Caco-2 (cell line): ENCODE measurements around the gene GRIA4. TPM values are rescaled to one million over a fixed set of nuclear protein-coding genes. Genes with fewer than 3 reads are reported as not detected.

ENCODE experiments used
- Bru-seq: library from RNA; stranded (reverse); fragments of 400-500 nt; gene quantifications from one replicate; lab custom pipeline; 2021; lab: Mats Ljungman, UMichigan
- BruChase-seq, 2 experiments: library from RNA; stranded (reverse); fragments of 400-500 nt; gene quantifications; one replicate each; lab custom pipeline; 2021; lab: Mats Ljungman, UMichigan
- BruUV-seq: library from RNA; stranded (reverse); fragments of 400-500 nt; replicated peaks from 2 replicates; lab custom pipeline; 2021; lab: Mats Ljungman, UMichigan
- CTCF ChIA-PET: fragments of 300-600 bp; sonication (Branson Sonifier 250); formaldehyde crosslinking; loops from one replicate; lab custom pipeline; 2022; ENCODE audit warnings: antibody characterized with exemption; lab: Charles Lee
- POLR2A ChIA-PET: fragments of 300-600 bp; sonication (Branson Sonifier 250); formaldehyde crosslinking; loops from one replicate; lab custom pipeline; 2022; ENCODE audit warnings: antibody characterized with exemption; lab: Charles Lee
- DNase-seq, 2 experiments: peaks; one replicate each; pipeline versions ENCODE4 v3.0.0 to v3.0.0-alpha.2; 2020 to 2022
- H3K27me3 ChIP-seq: replicated peaks from 2 replicates; pipeline ENCODE4 v1.6.0; 2011; ENCODE audit warnings: low read length; ENCODE audit not compliant: control insufficient read depth, insufficient read depth
- H3K36me3 ChIP-seq: 2 replicates; pipeline ENCODE4 v1.5.1; 2011; ENCODE audit warnings: low read length; ENCODE audit not compliant: control insufficient read depth, insufficient read depth
- H3K4me1 ChIP-seq: fragments of 250-450 bp; sonication (Bioruptor Pico); 2 replicates; pipeline ENCODE4 v1.5.1; 2020; ENCODE audit warnings: mild to moderate bottlenecking
- H3K4me3 ChIP-seq: 2 replicates; pipeline ENCODE4 v1.5.1; 2011; ENCODE audit warnings: low read depth, mild to moderate bottlenecking, control low read depth, low read length
- H3K9me3 ChIP-seq: fragments of 250-450 bp; sonication (Bioruptor Pico); 2 replicates; pipeline ENCODE4 v1.5.1; 2020; ENCODE audit warnings: mild to moderate bottlenecking, moderate library complexity
- H3K27ac Mint-ChIP-seq: one replicate; pipeline ENCODE4 v1.8.0; 2022; ENCODE audit warnings: mixed read lengths; ENCODE audit not compliant: unreplicated experiment
- H3K27me3 Mint-ChIP-seq: one replicate; pipeline ENCODE4 v1.8.0; 2022; ENCODE audit warnings: mixed read lengths; ENCODE audit not compliant: insufficient read depth, unreplicated experiment
- H3K36me3 Mint-ChIP-seq: one replicate; pipeline ENCODE4 v1.8.0; 2022; ENCODE audit warnings: mild to moderate bottlenecking, mixed read lengths; ENCODE audit not compliant: insufficient read depth, unreplicated experiment
- H3K4me1 Mint-ChIP-seq: one replicate; pipeline ENCODE4 v1.8.0; 2022; ENCODE audit warnings: low read depth, mixed read lengths; ENCODE audit not compliant: unreplicated experiment
- H3K4me3 Mint-ChIP-seq: one replicate; pipeline ENCODE4 v1.8.0; 2022; ENCODE audit warnings: mild to moderate bottlenecking, moderate library complexity, mixed read lengths; ENCODE audit not compliant: unreplicated experiment
- H3K9me3 Mint-ChIP-seq: one replicate; pipeline ENCODE4 v1.8.0; 2022; ENCODE audit warnings: mixed read lengths; ENCODE audit not compliant: unreplicated experiment
- intact Hi-C: fragments of 100-400 bp; cut with micrococcal nuclease; formaldehyde crosslinking; loops from one replicate; pipeline ENCODE4 v1.10.0; 2022; ENCODE audit not compliant: unreplicated experiment
- long read RNA-seq: library from polyadenylated mRNA; stranded (forward); transcript quantifications from one replicate; pipeline ENCODE4 v2.0.0, GENCODE V29; 2022
- total RNA-seq: library from RNA; stranded (reverse); gene quantifications from 2 replicates; pipeline ENCODE4 v1.2.3, GENCODE V29; 2022
- TF ChIP-seq, protein P1 (sequence below), 2 experiments: fragments of 200-600 bp in 1 of 2; IDR thresholded peaks; 1 replicate in 1 of 2; 2 replicates in 1 of 2; pipeline versions ENCODE4 v1.5.1 to v1.8.0; 2011 to 2022; ENCODE audit warnings: antibody characterized with exemption in 1 of 2, control low read depth in 1 of 2, inconsistent platforms in 1 of 2, low read depth in 1 of 2, low read length in 1 of 2, mild to moderate bottlenecking in 1 of 2, moderate library complexity in 1 of 2; ENCODE audit not compliant: insufficient read depth in 1 of 2, severe bottlenecking in 1 of 2, unreplicated experiment in 1 of 2

The GRIA4 gene
- total RNA-seq: not detected in 2 replicates
- percentile 0 among the genes with signal in this experiment for Bru-seq, nascent RNA
- BruChase-seq, experiment 1, labeled RNA remaining after a 2-hour chase: percentile 2 among the genes with signal in this experiment
- BruChase-seq, experiment 2, labeled RNA remaining after a 6-hour chase: percentile 0 among the genes with signal in this experiment
- long read RNA-seq: 0 reads

DNA sequence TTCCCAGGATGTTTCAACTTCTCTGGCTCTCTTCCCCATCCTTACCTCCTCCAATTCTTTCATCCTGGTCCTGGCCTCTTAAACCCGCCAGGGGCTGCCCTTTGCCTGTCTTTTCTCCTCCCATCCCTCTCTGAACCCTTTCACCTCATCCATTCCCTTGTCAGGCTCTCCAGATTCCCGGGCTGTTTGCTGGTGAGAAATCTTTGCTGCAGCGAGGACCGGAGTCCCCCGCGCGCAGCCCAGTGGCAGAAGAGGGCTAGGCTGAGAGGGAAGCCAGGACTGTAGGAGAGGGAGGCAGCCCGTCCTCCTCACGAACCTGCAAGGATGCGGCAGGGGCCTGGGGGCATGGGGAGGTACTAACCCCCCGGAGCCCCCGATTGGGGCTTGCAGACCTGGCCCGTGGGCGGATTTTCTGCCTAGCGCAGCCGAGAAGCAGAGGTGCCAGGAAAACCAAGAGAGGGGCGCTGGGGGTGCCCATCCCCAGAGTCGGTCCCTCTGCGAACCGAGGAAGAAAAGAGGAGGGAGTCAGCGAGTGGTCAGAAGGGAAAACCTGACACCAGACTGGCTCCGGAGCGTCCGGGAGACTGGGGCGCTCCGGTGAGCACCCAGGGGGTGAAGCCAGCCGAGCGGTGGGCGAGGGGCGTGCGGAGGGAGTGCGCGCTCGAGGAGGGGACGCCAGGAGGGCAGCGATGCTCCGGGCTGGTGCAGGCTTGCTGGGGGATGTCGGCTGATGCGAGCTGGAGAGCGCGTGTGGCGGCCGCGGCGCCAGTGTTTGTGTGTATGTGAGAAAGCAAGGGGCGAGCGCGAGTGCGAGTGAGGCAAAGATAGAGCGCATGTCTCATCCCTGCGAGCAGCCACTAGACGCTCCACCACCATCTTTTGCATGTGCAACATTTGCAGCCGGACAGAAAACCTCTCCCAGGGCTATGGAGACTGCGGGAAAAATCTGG, at the start of gene GRIA4:
GRIA4 (plus strand) TSS at position 242 of the 950 bp plus-strand sequence. CDS start 925 bp downstream, outside the sequence.
- intact Hi-C loops: loop anchor here (1.0 kb wide), 1 partner anchor 252 kb away; no protein-coding TSS in a partner anchor
- Histone ChIP-seq H3K36me3 (no peaks in the 10 kb centered on the region), H3K27me3 (no peaks in the 10 kb centered on the region), H3K4me1 (no peaks in the 10 kb centered on the region), H3K4me3 (no peak within 1 kb of the TSS), H3K9me3 (no peaks in the 10 kb centered on the region)
- no peaks in the 10 kb centered on the region for H3K9me3 Mint-ChIP-seq
- H3K27me3 Mint-ChIP-seq: peaks cover 3% of the 10 kb centered on the region
- CTCF ChIA-PET: no interaction called here
- TF ChIP-seq, protein P1, sequence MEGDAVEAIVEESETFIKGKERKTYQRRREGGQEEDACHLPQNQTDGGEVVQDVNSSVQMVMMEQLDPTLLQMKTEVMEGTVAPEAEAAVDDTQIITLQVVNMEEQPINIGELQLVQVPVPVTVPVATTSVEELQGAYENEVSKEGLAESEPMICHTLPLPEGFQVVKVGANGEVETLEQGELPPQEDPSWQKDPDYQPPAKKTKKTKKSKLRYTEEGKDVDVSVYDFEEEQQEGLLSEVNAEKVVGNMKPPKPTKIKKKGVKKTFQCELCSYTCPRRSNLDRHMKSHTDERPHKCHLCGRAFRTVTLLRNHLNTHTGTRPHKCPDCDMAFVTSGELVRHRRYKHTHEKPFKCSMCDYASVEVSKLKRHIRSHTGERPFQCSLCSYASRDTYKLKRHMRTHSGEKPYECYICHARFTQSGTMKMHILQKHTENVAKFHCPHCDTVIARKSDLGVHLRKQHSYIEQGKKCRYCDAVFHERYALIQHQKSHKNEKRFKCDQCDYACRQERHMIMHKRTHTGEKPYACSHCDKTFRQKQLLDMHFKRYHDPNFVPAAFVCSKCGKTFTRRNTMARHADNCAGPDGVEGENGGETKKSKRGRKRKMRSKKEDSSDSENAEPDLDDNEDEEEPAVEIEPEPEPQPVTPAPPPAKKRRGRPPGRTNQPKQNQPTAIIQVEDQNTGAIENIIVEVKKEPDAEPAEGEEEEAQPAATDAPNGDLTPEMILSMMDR (IDR thresholded peaks at IDR 0.05; ENCODE audit: insufficient read depth in 1 of 2, low read depth in 1 of 2, low read length in 1 of 2, severe bottlenecking in 1 of 2, unreplicated experiment in 1 of 2): no peak
- no peaks in the 10 kb centered on the region for H3K36me3 Mint-ChIP-seq
- POLR2A ChIA-PET: no interaction called here
- no peak for DNase-seq
- no TSS peak for BruUV-seq
- no peaks in the 10 kb centered on the region for H3K4me1 Mint-ChIP-seq
- no peak within 1 kb of the TSS for H3K27ac Mint-ChIP-seq
- no peak within 1 kb of the TSS for H3K4me3 Mint-ChIP-seq

DNA sequence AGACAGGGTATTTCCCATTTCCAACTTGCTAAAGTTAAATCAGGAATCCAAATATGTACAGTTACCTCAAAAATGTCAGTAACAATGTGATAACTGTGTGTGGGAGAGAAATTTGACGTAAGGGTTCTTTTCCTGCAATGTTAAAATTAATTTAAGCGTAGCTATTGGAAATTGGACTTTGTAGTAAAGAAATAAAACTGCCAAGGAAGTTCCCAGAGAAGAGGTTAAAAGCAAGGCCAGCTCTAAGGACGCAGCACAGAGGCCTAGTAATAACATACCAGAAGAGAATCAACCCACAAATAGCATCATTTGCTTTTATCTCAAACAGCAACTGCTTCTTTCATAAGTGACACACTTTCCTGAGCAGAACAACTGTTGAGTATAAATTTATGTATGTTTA, 36.8 kb upstream of the GRIA4 start:
- CTCF ChIA-PET: no interaction called here
- no peak overlapping the region for H3K27ac Mint-ChIP-seq

DNA sequence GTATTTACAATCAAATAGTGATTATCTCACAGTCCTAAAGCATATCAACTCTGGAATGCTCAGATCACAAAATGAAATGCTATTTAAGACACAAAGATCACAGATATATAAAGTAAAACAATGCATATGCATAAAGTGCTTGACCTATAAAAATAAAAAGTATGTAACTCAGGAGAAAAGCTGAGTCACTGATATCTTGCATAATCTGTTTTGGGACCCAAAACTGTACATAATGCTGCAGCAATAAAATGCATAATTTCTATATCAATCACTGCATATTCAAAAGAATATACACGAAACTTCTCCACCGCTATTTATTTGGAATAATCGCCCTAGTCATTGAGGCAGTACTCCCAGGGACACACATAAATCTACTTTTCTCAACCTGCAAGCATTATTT, 34.9 kb upstream of the GRIA4 start:
- no peak for DNase-seq
- H3K36me3 Mint-ChIP-seq: no peaks in the 10 kb centered on the region
- intact Hi-C loops: loop anchor here (10.0 kb wide), 1 partner anchor 260 kb away; no protein-coding TSS in a partner anchor
- H3K27me3 ChIP-seq: no peaks in the 10 kb centered on the region
- no peaks in the 10 kb centered on the region for H3K27me3 Mint-ChIP-seq
- no peak overlapping the region for H3K4me3 Mint-ChIP-seq
- no peak overlapping the region for H3K4me3 ChIP-seq
- H3K9me3 Mint-ChIP-seq: no peaks in the 10 kb centered on the region
- ChIA-PET POLR2A (no interaction called here), CTCF (no interaction called here)
- H3K4me1 Mint-ChIP-seq: no peaks in the 10 kb centered on the region
- H3K9me3 ChIP-seq: no peaks in the 10 kb centered on the region
- no TSS peak for BruUV-seq
- H3K36me3 ChIP-seq: no peaks in the 10 kb centered on the region
- H3K27ac Mint-ChIP-seq: no peak overlapping the region
- H3K4me1 ChIP-seq: no peaks in the 10 kb centered on the region
- TF ChIP-seq, protein P1 (IDR thresholded peaks at IDR 0.05; ENCODE audit: insufficient read depth in 1 of 2, low read depth in 1 of 2, low read length in 1 of 2, severe bottlenecking in 1 of 2, unreplicated experiment in 1 of 2): no peak

More for the DNA sequence above, 36.8 kb upstream of the GRIA4 start:
- Mint-ChIP-seq H3K4me3 (no peak overlapping the region), H3K4me1 (no peaks in the 10 kb centered on the region), H3K27me3 (no peaks in the 10 kb centered on the region), H3K36me3 (no peaks in the 10 kb centered on the region), H3K9me3 (no peaks in the 10 kb centered on the region)
- H3K27me3 ChIP-seq: no peaks in the 10 kb centered on the region
- no peaks in the 10 kb centered on the region for H3K9me3 ChIP-seq
- no peaks in the 10 kb centered on the region for H3K36me3 ChIP-seq
- no peak for DNase-seq
- no TSS peak for BruUV-seq
- no peaks in the 10 kb centered on the region for H3K4me1 ChIP-seq
- no peak overlapping the region for H3K4me3 ChIP-seq
- intact Hi-C loops: loop anchor here (10.0 kb wide), 1 partner anchor 258 kb away; no protein-coding TSS in a partner anchor
- POLR2A ChIA-PET: no interaction called here
- TF ChIP-seq, protein P1 (IDR thresholded peaks at IDR 0.05; ENCODE audit: insufficient read depth in 1 of 2, low read depth in 1 of 2, low read length in 1 of 2, severe bottlenecking in 1 of 2, unreplicated experiment in 1 of 2): no peak
